Upper lobe of left lung (tissue), 6 donors: ENCODE data around the gene NAA15. TPM values are rescaled to one million over a fixed set of nuclear protein-coding genes. Genes with fewer than 3 reads are reported as not detected.
A peak's percentile ranks its signal among the peaks of the same experiment; 100 is the strongest.
"Not testable (repeated sequence)": the region's sequence is repeated elsewhere in the genome, so short reads cannot be mapped to it uniquely, and the experiment has no call there.

Source experiments
- ATAC-seq, 2 donors: fragments of 200-7000 bp; cut with Tn5 transposase; one replicate each; pipeline ENCODE4 v1.9.1; 2022; ENCODE audit warnings: mild to moderate bottlenecking in 2 of 2, moderate library complexity in 2 of 2; ENCODE audit not compliant: low FRiP score in 2 of 2
- DNase-seq, 2 donors: peaks; one replicate each; pipeline ENCODE4 v3.0.0-alpha.2; 2019 to 2020
- H3K27ac ChIP-seq, 4 donors: fragments of 200-600 bp; sonication (generic); one replicate each; pipeline ENCODE4 v1.5.1; 2016 to 2019
- H3K27me3 ChIP-seq, 4 donors: fragments of 200-600 bp; sonication (generic); one replicate each; pipeline ENCODE4 v1.5.1; 2017 to 2019
- H3K36me3 ChIP-seq, 4 donors: fragments of 200-600 bp; sonication (generic); one replicate each; pipeline ENCODE4 v1.5.1; 2016 to 2019
- H3K4me1 ChIP-seq, 4 donors: fragments of 200-600 bp; sonication (generic); one replicate each; pipeline ENCODE4 v1.5.1; 2018 to 2019
- H3K4me3 ChIP-seq, 4 donors: fragments of 200-600 bp; sonication (generic); one replicate each; pipeline ENCODE4 v1.5.1; 2017 to 2019; ENCODE audit warnings: mild to moderate bottlenecking in 2 of 4, moderate library complexity in 1 of 4
- H3K9me3 ChIP-seq, 4 donors: fragments of 200-600 bp; sonication (generic); one replicate each; pipeline ENCODE4 v1.5.1; 2018 to 2019
- CTCF ChIP-seq, 6 experiments: fragments of 450-650 bp in 4 of 6; fragments of 200-600 bp in 2 of 6; sonication (generic) in 2 of 6; IDR thresholded peaks; one replicate each; pipeline ENCODE4 v1.5.1; 2016 to 2019; ENCODE audit warnings: antibody characterized with exemption in 6 of 6
- EP300 ChIP-seq, 4 donors: sonication (generic); formaldehyde crosslinking; IDR thresholded peaks; one replicate each; pipeline ENCODE4 v1.5.1; 2017; ENCODE audit warnings: antibody characterized with exemption in 4 of 4, control low read depth in 2 of 4
- POLR2A ChIP-seq, 4 donors: fragments of 450-650 bp; IDR thresholded peaks; one replicate each; pipeline ENCODE4 v1.5.1; 2016 to 2017; ENCODE audit warnings: antibody characterized with exemption in 4 of 4, mild to moderate bottlenecking in 2 of 4
- POLR2AphosphoS5 ChIP-seq, 2 donors: sonication (generic); formaldehyde crosslinking; IDR thresholded peaks; one replicate each; pipeline ENCODE4 v1.5.1; 2017; ENCODE audit warnings: antibody characterized with exemption in 2 of 2
- WGBS, 2 donors: methylation state at CpG; one replicate each; pipeline ENCODE4 v1.1.5; 2017 to 2018; 5-methylcytosine and 5-hydroxymethylcytosine counted together
- total RNA-seq, 6 donors: library from RNA; depleted of rRNA in 4 of 6; stranded (reverse); fragments of >200 nt in 4 of 6; gene quantifications; one replicate each; pipeline versions ENCODE4 v1.1.0 to v1.2.1, GENCODE V29; 2016 to 2021
- donor health status: DM: no; HTN: no; CAD: no; lungs with moderate emphysema.
- donor health status: DM: no; HTN: yes; CAD: no; lungs with severe emphysema.

The NAA15 gene
- total RNA-seq, 6 donors from 2014 or later = 11.0 to 37.7 (median 31.3) TPM

GRCh38 chr4:139301821-139302611 lies 711 bp downstream of the NAA15 start, which contains the start of gene NDUFC1:
TSS of gene NDUFC1 (minus strand) at chr4:139302477. CDS start at chr4:139295798, 6,679 bp downstream.
- peaks cover 0 to 13% (median 0%) of the 10 kb centered on the region in 4 donors for H3K36me3 ChIP-seq
- no peaks in the 10 kb centered on the region for H3K27me3 ChIP-seq
- peak in 2 of 6 experiments; percentile 32 to 59 for TF ChIP-seq CTCF (IDR thresholded peaks at IDR 0.05)
- no peak for TF ChIP-seq EP300 (IDR thresholded peaks at IDR 0.05)
- peak in 2 of 4 donors; percentile 8 to 62 for TF ChIP-seq POLR2A (IDR thresholded peaks at IDR 0.05)
- TF ChIP-seq POLR2AphosphoS5 (IDR thresholded peaks at IDR 0.05) = peak; percentile 45 to 62
- H3K9me3 ChIP-seq = no peaks in the 10 kb centered on the region
- peaks cover 24 to 42% (median 31%) of the 10 kb centered on the region in 4 donors for H3K4me1 ChIP-seq
- WGBS, 2 donors = 0% methylated on average over 32 to 44 of the region's 46 CpGs
- peak within 1 kb of the TSS; percentile 75 to 99 (median 84) for H3K4me3 ChIP-seq
- peak; percentile 75 to 81 for ATAC-seq
- H3K27ac ChIP-seq = peak within 1 kb of the TSS; percentile 88 to 98 (median 95)
- DNase-seq = peak; percentile 65 to 86

GRCh38 chr4:139304920-139305319 lies 3.6 kb downstream of the NAA15 start:
- 98 to 100% methylated on average over 2 of the region's 2 CpGs for WGBS, 2 donors

GRCh38 chr4:139311909-139312308 lies 10.6 kb downstream of the NAA15 start:
- no peaks in the 10 kb centered on the region for H3K9me3 ChIP-seq
- WGBS, 2 donors = 64 to 70% methylated on average over 3 of the region's 3 CpGs
- H3K4me1 ChIP-seq = peaks cover 29 to 43% (median 35%) of the 10 kb centered on the region in 4 donors
- DNase-seq (no peak), ATAC-seq (no peak)
- H3K27ac ChIP-seq = no peak overlapping the region
- H3K4me3 ChIP-seq = no peak overlapping the region
- no peaks in the 10 kb centered on the region for H3K36me3 ChIP-seq
- no peaks in the 10 kb centered on the region for H3K27me3 ChIP-seq
- TF ChIP-seq POLR2AphosphoS5 (IDR thresholded peaks at IDR 0.05) (no peak), POLR2A (IDR thresholded peaks at IDR 0.05) (no peak), EP300 (IDR thresholded peaks at IDR 0.05) (no peak), CTCF (IDR thresholded peaks at IDR 0.05) (no peak)

More at GRCh38 chr4:139304920-139305319, 3.6 kb downstream of the NAA15 start:
- Histone ChIP-seq H3K4me1 (peaks cover 19 to 35% (median 28%) of the 10 kb centered on the region in 4 donors), H3K27me3 (no peaks in the 10 kb centered on the region), H3K27ac (no peak overlapping the region), H3K9me3 (no peaks in the 10 kb centered on the region), H3K36me3 (peaks cover 0 to 13% (median 0%) of the 10 kb centered on the region in 4 donors), H3K4me3 (no peak overlapping the region)
- ATAC-seq = no peak
- DNase-seq = no peak
- TF ChIP-seq CTCF (IDR thresholded peaks at IDR 0.05) (no peak), POLR2A (IDR thresholded peaks at IDR 0.05) (no peak), POLR2AphosphoS5 (IDR thresholded peaks at IDR 0.05) (no peak), EP300 (IDR thresholded peaks at IDR 0.05) (no peak)

GRCh38 chr4:139312552-139313332 lies 11.4 kb downstream of the NAA15 start:
- DNase-seq = no peak
- peaks cover 29 to 41% (median 35%) of the 10 kb centered on the region in 4 donors for H3K4me1 ChIP-seq
- 83 to 95% methylated on average over 3 of the region's 3 CpGs for WGBS, 2 donors

GRCh38 chr4:139313414-139313813 lies 12.1 kb downstream of the NAA15 start:
- H3K4me3 ChIP-seq, DNase-seq, ATAC-seq, H3K9me3 ChIP-seq, H3K27me3 ChIP-seq, H3K36me3 ChIP-seq: not testable (repeated sequence)
- 77 to 83% methylated on average over 10 of the region's 10 CpGs for WGBS, 2 donors
- Histone ChIP-seq H3K27ac (peak overlapping the region in 1 of 4 donors; percentile 45), H3K4me1 (peaks cover 29 to 38% (median 35%) of the 10 kb centered on the region in 4 donors)

More at GRCh38 chr4:139312552-139313332, 11.4 kb downstream of the NAA15 start:
- Histone ChIP-seq H3K27me3 (no peaks in the 10 kb centered on the region), H3K36me3 (no peaks in the 10 kb centered on the region), H3K27ac (peak overlapping the region in 1 of 4 donors; percentile 45), H3K4me3 (no peak overlapping the region), H3K9me3 (no peaks in the 10 kb centered on the region)
- peak in 1 of 2 donors; percentile 48 for ATAC-seq
- TF ChIP-seq POLR2AphosphoS5 (IDR thresholded peaks at IDR 0.05) = no peak
- TF ChIP-seq EP300 (IDR thresholded peaks at IDR 0.05) = no peak
- TF ChIP-seq POLR2A (IDR thresholded peaks at IDR 0.05) = no peak
- TF ChIP-seq CTCF (IDR thresholded peaks at IDR 0.05) = no peak
